ENCODE results near the gene TUT7. TPM values are rescaled to one million over a fixed set of nuclear protein-coding genes. Genes with fewer than 3 reads are reported as not detected.
"Not testable (repeated sequence)": the region's sequence is repeated elsewhere in the genome, so short reads cannot be mapped to it uniquely, and the experiment has no call there.

The TUT7 gene
- total RNA-seq, 1 donor from 2014 or later, result 31.0 TPM

- DNase-seq (ENCODE audit: low spot score in 2 of 2), result no peak
- no peak for FAIRE-seq
Measured at GRCh38 chr9:86349271-86349670, 4.9 kb downstream of the TUT7 start.

GRCh38 chr9:86347991-86348390 lies 6.2 kb downstream of the TUT7 start:
- FAIRE-seq, result no peak
- DNase-seq (ENCODE audit: low spot score in 2 of 2), result no peak

GRCh38 chr9:86344818-86345217 lies 9.4 kb downstream of the TUT7 start:
- no peak for FAIRE-seq

GRCh38 chr9:86342269-86342668 lies 11.9 kb downstream of the TUT7 start:
- FAIRE-seq, result no peak
- DNase-seq (ENCODE audit: low spot score in 2 of 2), result no peak

More at GRCh38 chr9:86344818-86345217, 9.4 kb downstream of the TUT7 start:
- DNase-seq (ENCODE audit: low spot score in 2 of 2), result no peak

GRCh38 chr9:86341007-86341491 lies 13.2 kb downstream of the TUT7 start:
- FAIRE-seq (no peak), DNase-seq (ENCODE audit: low spot score in 2 of 2) (no peak)

GRCh38 chr9:86340356-86341006 lies 13.7 kb downstream of the TUT7 start:
- FAIRE-seq (no peak), DNase-seq (ENCODE audit: low spot score in 2 of 2) (no peak)

- DNase-seq (ENCODE audit: low spot score in 2 of 2), result no peak
- FAIRE-seq, result no peak
Measured at GRCh38 chr9:86337469-86338108, 16.6 kb downstream of the TUT7 start.

GRCh38 chr9:86336058-86336457 lies 18.2 kb downstream of the TUT7 start:
- DNase-seq (ENCODE audit: low spot score in 2 of 2) (no peak), FAIRE-seq (no peak)

- DNase-seq (ENCODE audit: low spot score in 2 of 2) (no peak), FAIRE-seq (no peak)
Measured at GRCh38 chr9:86333651-86334050, 20.6 kb downstream of the TUT7 start.

GRCh38 chr9:86330186-86330585 lies 24.0 kb downstream of the TUT7 start:
- DNase-seq (ENCODE audit: low spot score in 2 of 2) (no peak), FAIRE-seq (no peak)

- no peak for FAIRE-seq
Measured at GRCh38 chr9:86329649-86330048, 24.6 kb downstream of the TUT7 start.

GRCh38 chr9:86328156-86328555 lies 26.1 kb downstream of the TUT7 start:
- no peak for FAIRE-seq
- no peak for DNase-seq (ENCODE audit: low spot score in 2 of 2)

More at GRCh38 chr9:86329649-86330048, 24.6 kb downstream of the TUT7 start:
- DNase-seq (ENCODE audit: low spot score in 2 of 2), result no peak

GRCh38 chr9:86326536-86326935 lies 27.7 kb downstream of the TUT7 start:
- DNase-seq (ENCODE audit: low spot score in 2 of 2) (no peak), FAIRE-seq (no peak)

GRCh38 chr9:86324901-86325300 lies 29.3 kb downstream of the TUT7 start:
- no peak for DNase-seq (ENCODE audit: low spot score in 2 of 2)
- no peak for FAIRE-seq

GRCh38 chr9:86324308-86324707 lies 29.9 kb downstream of the TUT7 start:
- FAIRE-seq (no peak), DNase-seq (ENCODE audit: low spot score in 2 of 2) (no peak)

GRCh38 chr9:86322973-86323644 lies 31.1 kb downstream of the TUT7 start:
- no peak for FAIRE-seq

GRCh38 chr9:86321373-86321772 lies 32.8 kb downstream of the TUT7 start:
- FAIRE-seq, result no peak

More at GRCh38 chr9:86322973-86323644, 31.1 kb downstream of the TUT7 start:
- no peak for DNase-seq (ENCODE audit: low spot score in 2 of 2)

GRCh38 chr9:86318187-86318586 lies 36.0 kb downstream of the TUT7 start:
- FAIRE-seq (no peak), DNase-seq (ENCODE audit: low spot score in 2 of 2) (no peak)

More at GRCh38 chr9:86321373-86321772, 32.8 kb downstream of the TUT7 start:
- DNase-seq (ENCODE audit: low spot score in 2 of 2), result no peak

GRCh38 chr9:86315078-86315477 lies 39.1 kb downstream of the TUT7 start:
- no peak for DNase-seq (ENCODE audit: low spot score in 2 of 2)
- no peak for FAIRE-seq

- FAIRE-seq; DNase-seq (ENCODE audit: low spot score in 2 of 2): not testable (repeated sequence)
Measured at GRCh38 chr9:86312959-86313358, 41.3 kb downstream of the TUT7 start.

GRCh38 chr9:86308687-86309086 lies 45.5 kb downstream of the TUT7 start:
- DNase-seq (ENCODE audit: low spot score in 2 of 2), result no peak
- FAIRE-seq, result no peak

Measured in frontal cortex (tissue), 4 donors.